NCI-H2107 (cell line): Measurements from ENCODE around the gene ARHGEF10L.

Source experiments
- DNase-seq: peaks from one replicate; lab custom pipeline; 2025; lab: John Stamatoyannopoulos, UW

The ARHGEF10L gene

DNA sequence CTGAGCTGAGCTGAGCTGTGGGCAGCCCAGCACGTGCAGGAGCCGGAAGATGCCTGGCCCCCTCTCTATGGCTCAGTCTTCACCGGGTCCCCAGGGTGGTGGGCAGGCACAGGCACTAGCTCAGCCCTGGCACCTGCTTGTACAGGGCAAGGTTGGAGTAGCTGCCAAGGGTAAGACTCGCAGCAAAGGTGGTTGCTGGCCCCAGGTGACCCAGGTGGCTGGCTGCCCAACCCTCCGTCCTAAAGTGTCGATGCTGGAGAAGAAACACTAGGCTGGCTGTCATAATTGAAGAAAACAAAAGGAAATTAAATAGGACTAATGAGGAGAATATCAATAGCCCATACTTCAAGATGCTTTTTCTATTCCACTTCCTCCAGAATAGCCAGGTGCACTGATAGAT is 138.5 kb downstream of the ARHGEF10L start:
- no peak for DNase-seq

DNA sequence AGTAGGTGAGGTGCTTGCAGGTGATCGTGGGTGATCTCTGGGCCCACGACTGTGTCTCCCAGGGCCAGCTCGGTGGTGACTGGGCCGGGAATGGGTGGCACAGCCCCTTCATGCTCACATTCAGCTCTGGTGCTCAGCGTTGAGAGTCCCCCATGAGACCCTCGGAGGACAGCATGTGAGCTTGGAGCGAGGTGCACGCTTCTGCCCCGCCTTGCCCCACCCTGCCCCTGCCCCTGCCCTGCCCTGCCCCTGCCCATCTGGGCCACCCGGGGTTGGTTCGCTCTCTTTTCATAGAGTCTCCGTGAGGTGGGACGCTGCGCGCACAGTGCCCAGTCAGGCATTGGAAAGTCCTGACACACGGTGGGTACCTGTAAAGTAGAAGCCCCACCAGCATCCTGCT is 140.4 kb downstream of the ARHGEF10L start:
- no peak for DNase-seq

GRCh38 chr1:17680308-17680707 is 140.8 kb downstream of the ARHGEF10L start:
- DNase-seq, result no peak

GRCh38 chr1:17682400-17682799 is 142.9 kb downstream of the ARHGEF10L start:
- DNase-seq, result no peak

DNA sequence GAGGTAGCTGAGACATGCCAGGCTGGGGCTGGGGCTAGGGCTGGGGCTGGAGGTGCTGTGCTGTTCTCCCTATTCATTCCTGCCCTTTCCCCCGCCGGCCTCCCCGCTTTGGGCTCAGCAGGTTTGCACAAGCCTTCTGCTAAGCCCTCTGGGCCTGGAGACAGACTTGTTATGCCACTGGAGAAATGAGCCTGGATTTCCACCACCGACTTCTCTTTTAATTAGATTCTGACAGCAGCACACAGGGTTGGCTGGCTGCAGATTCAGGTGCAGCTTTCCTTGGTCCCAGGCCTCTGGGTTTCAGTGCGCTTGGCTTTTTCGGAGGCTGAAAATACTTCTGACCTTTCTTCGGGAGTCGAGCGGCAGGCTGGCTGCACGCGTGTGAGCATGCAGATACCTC is 144.1 kb downstream of the ARHGEF10L start:
- no peak for DNase-seq

DNA sequence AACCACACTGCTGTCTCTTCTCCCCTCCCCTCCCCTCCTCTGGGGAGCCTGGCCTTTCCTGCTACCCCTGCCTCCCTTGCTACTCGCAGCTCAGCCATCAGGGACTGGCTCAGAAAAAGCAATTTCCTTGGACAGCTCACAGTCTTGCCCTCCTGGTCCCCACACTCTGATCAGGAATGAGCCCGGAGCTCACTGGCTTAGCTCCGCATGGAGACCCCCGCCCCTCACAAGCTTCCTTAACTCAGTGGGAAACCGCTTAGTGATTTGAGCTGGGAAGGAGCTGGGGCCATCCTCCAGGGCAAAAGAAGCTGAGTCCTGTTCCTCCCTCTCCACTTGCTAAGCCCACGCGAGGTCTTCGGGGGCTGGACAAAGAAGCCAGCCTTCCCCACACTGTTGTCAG is 145.3 kb downstream of the ARHGEF10L start:
- no peak for DNase-seq

DNA sequence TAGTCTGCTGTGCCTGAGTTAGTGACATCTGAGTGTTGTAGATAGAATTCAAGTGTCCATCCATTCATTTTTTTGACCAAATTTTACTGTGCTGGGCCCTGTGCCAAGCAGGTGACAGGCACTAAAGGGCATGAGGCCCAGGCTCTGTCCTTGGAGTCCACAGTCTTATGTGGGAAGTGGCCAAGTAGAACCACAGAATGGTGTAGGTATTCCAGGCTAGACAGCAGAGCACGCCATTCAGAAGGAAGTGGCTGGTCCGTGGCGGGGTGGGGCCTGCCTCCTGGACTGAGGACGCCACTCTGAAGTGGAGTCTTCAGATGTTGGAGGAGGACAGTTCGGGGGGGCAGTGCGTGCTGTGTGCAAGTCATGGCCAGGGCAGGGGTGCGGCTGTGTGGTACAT is 146.8 kb downstream of the ARHGEF10L start:
- DNase-seq, result no peak

DNA sequence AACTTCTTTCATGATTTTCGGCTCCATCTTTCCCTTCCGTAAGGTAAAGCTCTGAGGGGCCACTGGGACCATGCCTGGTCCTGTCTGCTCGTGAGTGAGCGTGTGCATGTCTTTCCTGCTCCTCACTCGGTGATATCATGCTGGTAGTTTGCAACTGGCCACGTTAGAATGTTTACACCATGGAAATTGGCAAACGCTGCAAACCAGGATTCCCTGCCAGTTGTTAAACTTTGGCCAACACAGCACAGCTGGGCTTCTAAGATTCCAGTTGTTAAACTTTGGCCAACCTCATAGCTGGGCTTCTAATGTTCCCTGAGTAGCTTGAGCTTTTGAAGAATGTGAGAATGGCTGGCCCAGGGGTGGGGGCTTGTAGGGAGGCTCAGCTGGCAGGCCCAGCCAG is 147.6 kb downstream of the ARHGEF10L start:
- no peak for DNase-seq

DNA sequence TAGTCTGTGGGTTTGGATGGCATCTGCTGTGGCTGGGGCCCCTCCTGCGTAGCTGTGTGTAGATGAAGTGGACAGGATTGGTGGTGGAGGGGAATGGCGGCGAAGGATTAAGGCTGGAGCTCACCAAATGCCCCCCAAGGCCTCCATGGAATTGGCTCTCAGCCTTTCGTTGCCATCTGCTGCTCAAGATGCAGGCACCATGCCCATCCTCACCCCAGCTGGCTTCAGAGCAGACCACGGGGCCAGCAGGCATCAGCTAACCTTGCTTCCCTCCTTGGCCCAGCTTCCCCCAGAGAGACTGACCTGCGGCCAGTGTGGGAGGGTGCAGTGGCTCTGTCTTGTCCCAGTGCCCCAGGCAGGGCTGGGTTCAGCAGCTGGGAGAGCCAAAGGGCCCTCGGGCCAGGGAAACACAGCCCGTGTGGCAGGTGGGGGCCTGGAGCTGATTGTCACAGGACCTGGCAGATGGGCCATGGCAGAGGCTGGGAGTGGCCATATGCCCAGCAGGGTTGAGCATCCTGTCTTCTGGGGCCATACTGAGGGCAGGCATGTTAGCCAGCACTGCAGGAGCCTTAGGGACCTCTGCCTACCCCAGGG is 148.8 kb downstream of the ARHGEF10L start:
- no peak for DNase-seq

- no peak for DNase-seq
These were observed 149.5 kb downstream of the ARHGEF10L start for GRCh38 chr1:17689011-17689410.

DNA sequence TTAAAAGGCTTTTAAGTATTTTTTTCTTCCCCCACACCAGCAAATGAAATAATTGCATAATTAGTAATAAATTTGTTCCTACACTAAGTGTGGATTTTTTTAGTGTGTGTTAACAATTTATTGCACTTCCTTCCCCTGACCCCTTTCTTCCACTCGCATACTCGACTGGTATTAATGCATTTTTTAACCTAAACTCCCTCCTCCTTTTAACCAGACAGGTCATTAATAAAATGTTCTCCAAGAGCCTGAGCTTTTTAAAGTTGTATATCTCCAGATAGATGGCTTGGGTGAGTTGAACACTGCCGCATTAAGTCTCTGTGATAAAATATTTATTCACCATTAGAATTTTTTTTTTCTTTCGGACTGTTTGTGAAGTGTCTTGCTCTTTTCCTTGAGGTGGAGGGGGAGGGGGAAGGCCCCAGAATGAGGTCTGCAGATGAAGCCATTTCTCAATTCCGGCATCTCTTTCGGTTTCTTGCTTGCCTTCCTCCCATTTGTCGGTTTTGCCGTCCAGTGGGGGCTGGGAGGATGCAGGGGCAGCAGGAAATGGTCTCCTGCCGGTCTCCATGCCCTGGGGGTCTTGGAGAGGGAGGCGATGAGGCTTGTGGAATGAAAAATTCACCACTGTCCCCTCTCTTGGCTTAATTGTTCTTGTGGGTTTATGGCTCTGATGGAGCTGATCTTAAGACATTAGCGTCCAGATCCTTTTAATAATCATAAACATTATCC is 151.6 kb downstream of the ARHGEF10L start:
- DNase-seq, result no peak

- no peak for DNase-seq
These were observed 153.1 kb downstream of the ARHGEF10L start for GRCh38 chr1:17692645-17693044.

DNA sequence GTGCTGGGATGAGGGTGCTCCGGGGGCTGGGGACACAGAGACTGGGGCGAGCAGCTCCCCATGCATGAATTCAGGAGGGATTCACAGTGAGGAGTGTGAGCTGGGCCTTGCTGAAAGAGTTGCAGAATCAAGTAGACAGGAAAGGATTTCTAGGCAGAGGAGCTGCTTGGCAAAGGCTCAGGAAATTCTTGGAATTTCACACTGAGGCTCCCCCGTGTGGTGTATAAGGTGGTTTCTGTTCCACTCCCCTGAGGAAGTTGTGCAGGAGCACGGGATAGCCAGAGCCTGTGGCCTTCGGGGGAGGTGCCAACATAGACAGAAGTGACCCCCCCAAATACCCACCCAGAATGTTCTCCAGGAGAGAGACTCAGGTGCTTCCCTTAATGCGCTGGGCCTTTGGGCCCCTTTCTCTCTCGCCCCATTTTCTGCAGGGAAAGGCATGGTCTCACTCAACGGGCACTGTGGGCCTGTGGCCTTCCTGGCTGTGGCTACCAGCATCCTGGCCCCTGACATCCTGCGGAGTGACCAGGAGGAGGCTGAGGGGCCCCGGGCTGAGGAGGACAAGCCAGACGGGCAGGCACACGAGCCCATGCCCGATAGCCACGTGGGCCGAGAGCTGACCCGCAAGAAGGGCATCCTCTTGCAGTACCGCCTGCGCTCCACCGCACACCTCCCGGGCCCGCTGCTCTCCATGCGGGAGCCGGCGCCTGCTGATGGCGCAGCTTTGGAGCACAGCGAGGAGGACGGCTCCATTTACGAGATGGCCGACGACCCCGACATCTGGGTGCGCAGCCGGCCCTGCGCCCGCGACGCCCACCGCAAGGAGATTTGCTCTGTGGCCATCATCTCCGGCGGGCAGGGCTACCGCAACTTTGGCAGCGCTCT is 157.2 kb downstream of the ARHGEF10L start:
- no peak for DNase-seq

GRCh38 chr1:17697458-17697857 is 158.0 kb downstream of the ARHGEF10L start:
- DNase-seq, result no peak

- no peak for DNase-seq
These were observed 160.1 kb downstream of the ARHGEF10L start for GRCh38 chr1:17699581-17699980.

DNA sequence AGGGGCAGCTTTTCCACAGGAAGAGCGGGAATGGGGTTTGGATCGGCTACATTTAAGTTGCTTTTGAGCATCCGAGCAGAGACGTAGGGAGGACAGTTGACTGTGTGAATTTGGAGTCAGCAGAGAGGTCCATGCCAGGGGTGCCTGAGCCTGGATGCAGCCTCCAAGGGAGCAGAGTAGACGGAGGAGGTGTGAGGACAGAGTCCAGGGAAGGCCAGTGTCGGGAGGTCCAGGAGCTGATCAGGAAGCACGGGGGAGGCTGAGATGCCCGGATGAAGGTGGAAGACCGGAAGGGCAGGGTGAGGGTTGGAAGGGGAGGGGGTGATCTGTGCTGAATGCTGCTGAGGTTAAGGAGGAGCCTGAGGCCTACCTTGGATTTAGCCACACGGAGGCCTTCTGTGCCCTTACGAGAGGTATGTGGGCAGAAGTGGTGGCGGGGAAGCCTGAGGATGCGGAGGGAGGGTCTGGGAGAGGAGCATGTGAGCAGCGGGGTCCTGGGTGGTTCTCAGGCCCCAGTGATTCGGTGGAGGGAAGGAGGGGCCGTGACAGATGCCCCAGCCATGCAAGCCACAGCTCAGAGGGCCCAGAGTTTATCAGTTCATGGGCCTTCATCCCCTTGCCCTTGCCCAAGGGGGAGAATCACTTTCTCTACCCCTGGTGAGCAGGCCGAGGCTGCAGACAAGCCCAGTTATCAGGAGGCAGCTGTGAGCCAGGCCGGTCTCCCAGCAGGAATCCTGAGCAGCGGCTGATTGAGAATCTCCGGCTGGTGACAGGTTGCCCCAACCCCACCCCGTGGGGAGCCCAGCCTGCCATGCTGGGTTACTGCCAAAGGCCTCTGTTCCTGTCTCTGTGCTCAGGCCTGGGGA is 161.7 kb downstream of the ARHGEF10L start:
- DNase-seq, result no peak

DNA sequence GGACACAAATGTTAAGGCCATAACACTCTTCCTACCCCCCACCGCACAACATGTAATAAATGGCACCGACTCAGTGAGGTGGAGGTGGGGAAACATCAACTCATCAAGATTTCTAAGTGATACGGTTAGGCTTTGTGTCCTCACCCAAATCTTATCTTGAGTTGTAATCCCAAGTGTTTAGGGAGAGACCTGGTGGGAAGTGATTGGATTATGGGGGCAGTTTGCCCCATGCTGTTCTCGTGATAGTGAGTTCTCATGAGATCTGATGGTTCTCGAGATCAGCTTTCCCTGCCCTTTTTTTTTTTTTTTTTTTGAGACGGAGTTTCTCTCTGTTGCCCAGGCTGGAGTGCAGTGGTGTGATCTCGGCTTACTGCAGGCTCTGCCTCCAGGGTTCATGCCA is 164.7 kb downstream of the ARHGEF10L start:
- DNase-seq, result no peak

GRCh38 chr1:17706445-17706844 is 166.9 kb downstream of the ARHGEF10L start:
- no peak for DNase-seq

GRCh38 chr1:17709981-17710380 is 170.5 kb downstream of the ARHGEF10L start:
- no peak for DNase-seq

DNA sequence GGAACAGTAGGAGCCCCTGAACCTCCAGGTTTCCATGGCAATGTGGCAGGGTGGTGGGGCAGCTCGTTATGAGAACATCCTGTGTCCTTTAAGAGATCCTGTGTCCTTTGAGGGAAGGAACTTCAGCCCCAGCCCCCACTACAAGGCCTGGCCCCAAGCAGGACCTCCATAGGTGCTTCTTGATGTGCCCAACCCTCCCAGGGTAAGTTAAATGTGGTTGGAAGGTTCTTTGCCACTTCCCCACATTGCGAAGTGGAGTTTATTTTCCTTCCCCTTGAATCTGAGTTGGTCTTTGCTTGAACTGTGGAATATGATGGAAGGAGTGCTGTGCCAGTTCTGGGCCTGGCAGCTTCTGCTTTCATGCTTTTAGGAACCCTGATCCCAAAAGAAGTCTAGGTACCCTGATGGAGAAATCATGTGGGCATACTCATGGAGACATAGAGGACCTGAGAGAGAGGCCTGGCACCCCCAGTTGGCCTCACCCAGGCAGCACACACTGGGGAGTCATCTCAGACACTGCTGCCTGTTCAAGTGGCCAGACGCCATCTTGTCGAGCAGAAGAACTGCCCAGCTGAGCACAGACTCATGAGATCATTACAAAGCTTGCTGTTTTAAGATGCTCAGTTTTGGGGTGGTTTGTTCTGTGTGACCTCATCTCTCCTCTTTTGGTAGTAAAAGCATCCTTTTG is 171.5 kb downstream of the ARHGEF10L start:
- no peak for DNase-seq

DNA sequence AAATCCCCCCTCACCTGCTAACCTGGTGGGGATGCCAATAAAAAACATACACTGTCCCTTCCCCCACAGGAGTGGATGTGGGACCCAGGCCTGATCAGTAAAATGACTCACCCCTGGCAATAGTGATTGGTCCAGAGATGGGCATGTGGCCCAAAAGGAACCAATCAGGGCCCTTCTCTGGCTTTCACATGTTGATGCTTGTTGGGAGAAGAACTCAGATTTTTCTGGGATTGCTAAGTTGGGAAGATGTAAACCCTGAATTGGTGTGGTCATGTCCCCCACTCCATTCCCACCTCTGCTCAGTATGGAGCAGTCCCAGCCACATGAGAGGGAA is 172.0 kb downstream of the ARHGEF10L start:
- DNase-seq, result no peak

- DNase-seq, result no peak
These were observed 172.4 kb downstream of the ARHGEF10L start for GRCh38 chr1:17711941-17712340.
